Fibroblast of mammary gland (primary cell): Measurements from ENCODE around the gene MAGI2.

Source experiments
- DNase-seq: peaks from one replicate; pipeline ENCODE4 v3.0.0-alpha.2; 2010; ENCODE audit warnings: low read depth
- H3K4me3 ChIP-seq: 2 replicates; pipeline ENCODE4 v1.5.1; 2011; ENCODE audit warnings: low read depth, mild to moderate bottlenecking, low read length, moderate library complexity; ENCODE audit not compliant: control insufficient read depth
- CTCF ChIP-seq: conservative IDR thresholded peaks from 2 replicates; pipeline ENCODE4 v1.5.1; 2011; ENCODE audit warnings: low read depth, low read length, inconsistent platforms; ENCODE audit not compliant: control insufficient read depth, insufficient read depth

MAGI2 gene

GRCh38 chr7:78129865-78130264 lies 1323.6 kb downstream of the MAGI2 start:
- H3K4me3 ChIP-seq, result no peak overlapping the region
- DNase-seq, result no peak
- no peak for TF ChIP-seq CTCF

GRCh38 chr7:78127009-78127408 lies 1326.5 kb downstream of the MAGI2 start:
- no peak for DNase-seq
- no peak for TF ChIP-seq CTCF
- H3K4me3 ChIP-seq, result no peak overlapping the region

- no peak overlapping the region for H3K4me3 ChIP-seq
- DNase-seq, result peak; percentile 59
- TF ChIP-seq CTCF, result no peak
These were observed 1327.6 kb downstream of the MAGI2 start for GRCh38 chr7:78125884-78126283.

GRCh38 chr7:78124216-78124615 lies 1329.3 kb downstream of the MAGI2 start:
- DNase-seq, result no peak
- TF ChIP-seq CTCF, result no peak
- H3K4me3 ChIP-seq, result no peak overlapping the region

DNA sequence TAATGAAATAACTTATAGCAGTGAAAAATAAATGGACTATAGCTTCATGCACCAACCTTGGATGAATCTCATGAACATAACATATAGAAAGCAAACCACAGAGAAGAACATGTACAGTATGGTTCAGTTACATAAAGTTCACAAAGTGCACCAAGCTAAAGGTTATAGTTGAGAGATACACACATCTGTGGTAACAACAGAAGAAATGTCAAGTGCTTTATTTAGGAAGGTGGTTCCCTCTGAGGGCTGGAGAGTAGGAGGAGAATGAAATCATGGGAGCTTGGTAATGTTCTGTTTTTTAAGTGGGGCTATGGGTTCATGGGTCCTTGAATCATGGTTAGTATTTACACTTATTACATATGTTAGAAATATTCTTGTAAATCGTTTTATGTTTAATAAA lies 1331.6 kb downstream of the MAGI2 start:
- no peak for DNase-seq
- H3K4me3 ChIP-seq, result no peak overlapping the region
- no peak for TF ChIP-seq CTCF

DNA sequence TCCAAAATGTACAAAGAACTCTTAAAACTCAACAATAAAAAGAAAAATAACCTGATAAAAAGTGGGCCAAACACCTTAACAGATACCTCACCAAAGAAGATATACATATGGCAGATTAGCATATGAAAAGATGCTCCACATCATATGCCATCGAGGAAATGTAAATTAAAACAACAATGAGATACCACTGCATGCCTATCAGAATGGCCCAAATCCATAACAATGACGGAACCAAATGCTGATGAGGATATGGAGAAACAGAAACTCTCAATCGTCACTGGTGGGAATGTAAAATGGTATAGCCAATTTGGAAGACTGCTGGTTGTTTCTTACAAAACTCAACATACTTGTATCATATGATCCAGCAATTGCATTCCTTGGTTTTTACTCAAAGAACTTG lies 1335.0 kb downstream of the MAGI2 start:
- no peak for DNase-seq
- TF ChIP-seq CTCF, result no peak
- H3K4me3 ChIP-seq, result no peak overlapping the region

DNA sequence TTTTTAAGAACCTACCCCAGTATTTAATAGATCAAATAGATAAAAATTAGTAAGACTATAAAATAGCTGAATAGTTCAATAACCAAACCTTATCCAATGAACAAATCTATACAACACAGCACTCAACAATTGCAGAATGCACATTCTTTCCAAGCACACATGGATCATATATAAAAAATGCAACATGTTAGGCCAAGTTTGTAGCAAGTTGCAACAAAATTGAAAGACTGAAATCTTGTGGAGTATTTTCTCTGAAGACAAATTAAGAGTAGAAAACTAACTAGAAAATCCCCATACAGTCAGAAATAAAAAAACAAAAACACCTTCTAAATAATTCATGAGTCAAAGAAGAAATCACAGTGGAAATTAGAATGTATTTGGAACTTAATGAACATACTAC lies 1337.6 kb downstream of the MAGI2 start:
- no peak for TF ChIP-seq CTCF
- no peak for DNase-seq
- no peak overlapping the region for H3K4me3 ChIP-seq
